ENCODE results near the gene LAMB1. TPM values are rescaled to one million over a fixed set of nuclear protein-coding genes. Genes with fewer than 3 reads are reported as not detected.

Gene LAMB1
- total RNA-seq, 4 donors from 2014 or later = 76.7 to 216 (median 84.6) TPM

GRCh38 chr7:108018668-108019067 lies 15.7 kb upstream of the LAMB1 start:
- H3K27ac ChIP-seq = no peak overlapping the region
- no peaks in the 10 kb centered on the region for H3K9me3 ChIP-seq
- H3K4me3 ChIP-seq = no peak overlapping the region
- WGBS = 90% methylated on average over 4 of the region's 4 CpGs
- H3K36me3 ChIP-seq = no peaks in the 10 kb centered on the region
- no peak for DNase-seq (ENCODE audit: low spot score in 2 of 2)
- H3K27me3 ChIP-seq = no peaks in the 10 kb centered on the region
- TF ChIP-seq CTCF (IDR thresholded peaks at IDR 0.05) (no peak), POLR2A (IDR thresholded peaks at IDR 0.05) (no peak)
- no peaks in the 10 kb centered on the region for H3K4me1 ChIP-seq

GRCh38 chr7:108017776-108018151 lies 14.8 kb upstream of the LAMB1 start:
- Histone ChIP-seq H3K4me3 (no peak overlapping the region), H3K27ac (no peak overlapping the region), H3K9me3 (no peaks in the 10 kb centered on the region), H3K27me3 (no peaks in the 10 kb centered on the region), H3K4me1 (no peaks in the 10 kb centered on the region), H3K36me3 (no peaks in the 10 kb centered on the region)
- TF ChIP-seq POLR2A (IDR thresholded peaks at IDR 0.05) (no peak), CTCF (IDR thresholded peaks at IDR 0.05) (no peak)
- no peak for DNase-seq (ENCODE audit: low spot score in 2 of 2)
- 76% methylated on average over 4 of the region's 4 CpGs for WGBS

GRCh38 chr7:108016841-108017775 lies 14.1 kb upstream of the LAMB1 start:
- no peak overlapping the region for H3K4me3 ChIP-seq
- H3K9me3 ChIP-seq = no peaks in the 10 kb centered on the region
- peak; percentile 8 to 13 for TF ChIP-seq CTCF (IDR thresholded peaks at IDR 0.05)
- TF ChIP-seq POLR2AphosphoS5 (IDR thresholded peaks at IDR 0.05) = no peak
- H3K27ac ChIP-seq = no peak overlapping the region
- no peaks in the 10 kb centered on the region for H3K4me1 ChIP-seq
- no peaks in the 10 kb centered on the region for H3K36me3 ChIP-seq
- WGBS = 29% methylated on average over 2 of the region's 2 CpGs
- no peak for DNase-seq (ENCODE audit: low spot score in 2 of 2)
- no peaks in the 10 kb centered on the region for H3K27me3 ChIP-seq

GRCh38 chr7:108015740-108016139 lies 12.8 kb upstream of the LAMB1 start:
- H3K4me1 ChIP-seq = peaks cover 3% of the 10 kb centered on the region
- 89% methylated on average over 2 of the region's 2 CpGs for whole genome bisulfite sequencing
- no peak for TF ChIP-seq POLR2A (IDR thresholded peaks at IDR 0.05)
- no peak for TF ChIP-seq EP300 (IDR thresholded peaks at IDR 0.05)
- no peak for TF ChIP-seq POLR2AphosphoS5 (IDR thresholded peaks at IDR 0.05)
- no peak for TF ChIP-seq CTCF (IDR thresholded peaks at IDR 0.05)
- H3K4me3 ChIP-seq = no peak overlapping the region
- DNase-seq (ENCODE audit: low spot score in 2 of 2) = no peak
- H3K9me3 ChIP-seq = no peaks in the 10 kb centered on the region
- no peak overlapping the region for H3K27ac ChIP-seq
- no peaks in the 10 kb centered on the region for H3K36me3 ChIP-seq
- no peaks in the 10 kb centered on the region for H3K27me3 ChIP-seq

- no peak overlapping the region for H3K27ac ChIP-seq
- DNase-seq (ENCODE audit: low spot score in 2 of 2) = no peak
- 92% methylated on average over 6 of the region's 6 CpGs for WGBS
- no peaks in the 10 kb centered on the region for H3K36me3 ChIP-seq
- no peak overlapping the region for H3K4me3 ChIP-seq
- H3K27me3 ChIP-seq = no peaks in the 10 kb centered on the region
- TF ChIP-seq POLR2A (IDR thresholded peaks at IDR 0.05) (no peak), EP300 (IDR thresholded peaks at IDR 0.05) (no peak), CTCF (IDR thresholded peaks at IDR 0.05) (no peak), POLR2AphosphoS5 (IDR thresholded peaks at IDR 0.05) (no peak)
- no peaks in the 10 kb centered on the region for H3K9me3 ChIP-seq
- H3K4me1 ChIP-seq = peaks cover 6% of the 10 kb centered on the region
These were observed 12.1 kb upstream of the LAMB1 start for GRCh38 chr7:108014747-108015682.

Data from suprapubic skin (tissue), 4 donors.